HG02623 (cell line): ENCODE data around the gene DDX28.
"Not testable (repeated sequence)": the region's sequence is repeated elsewhere in the genome, so short reads cannot be mapped to it uniquely, and the experiment has no call there.

Source experiments
- ATAC-seq: cut with Tn5 transposase; IDR thresholded peaks from one replicate; pipeline ENCODE4 v1.9.1; 2021; ENCODE audit warnings: moderate library complexity; ENCODE audit not compliant: unreplicated experiment

Gene DDX28

GRCh38 chr16:68037841-68038597, 15.0 kb upstream of the DDX28 start:
- no peak for ATAC-seq

- no peak for ATAC-seq
These were observed 12.2 kb upstream of the DDX28 start for GRCh38 chr16:68035227-68035626.

GRCh38 chr16:68033101-68033500, 10.1 kb upstream of the DDX28 start:
- no peak for ATAC-seq

- no peak for ATAC-seq
These were observed 8.9 kb upstream of the DDX28 start for GRCh38 chr16:68031951-68032350.

GRCh38 chr16:68030108-68030507, 7.1 kb upstream of the DDX28 start:
- ATAC-seq = not testable (repeated sequence)

- ATAC-seq = no peak
These were observed 6.0 kb upstream of the DDX28 start for GRCh38 chr16:68028996-68029395.

- ATAC-seq = no peak
These were observed 729 bp downstream of the DDX28 start for GRCh38 chr16:68022278-68022727.

GRCh38 chr16:68021490-68021889, 1.5 kb downstream of the DDX28 start:
- no peak for ATAC-seq

GRCh38 chr16:68019167-68019680, 3.8 kb downstream of the DDX28 start:
- no peak for ATAC-seq

GRCh38 chr16:68015681-68016080, 7.4 kb downstream of the DDX28 start, which contains the start of gene DPEP2NB:
Gene DPEP2NB (minus strand): TSS chr16:68015911. CDS start chr16:68015770, 141 bp downstream.
- ATAC-seq = no peak

GRCh38 chr16:68013440-68013839, 9.6 kb downstream of the DDX28 start:
- ATAC-seq = no peak

GRCh38 chr16:68009872-68010271, 13.2 kb downstream of the DDX28 start:
- not testable (repeated sequence) for ATAC-seq

- ATAC-seq = no peak
These were observed 13.8 kb downstream of the DDX28 start for GRCh38 chr16:68009157-68009735.

GRCh38 chr16:68005786-68006286, 17.2 kb downstream of the DDX28 start:
- ATAC-seq = no peak

GRCh38 chr16:68005211-68005610, 17.8 kb downstream of the DDX28 start:
- ATAC-seq = no peak

- no peak for ATAC-seq
These were observed 20.0 kb downstream of the DDX28 start for GRCh38 chr16:68003031-68003430.

GRCh38 chr16:68000450-68000849, 22.6 kb downstream of the DDX28 start:
- no peak for ATAC-seq

- no peak for ATAC-seq
These were observed 23.0 kb downstream of the DDX28 start for GRCh38 chr16:67999985-68000384.

GRCh38 chr16:67998779-67999688, 24.0 kb downstream of the DDX28 start, which contains the start of gene DPEP2:
Gene DPEP2 (minus strand): TSS chr16:67999484. CDS start chr16:67993212, 6,272 bp downstream.
- ATAC-seq = not testable (repeated sequence)

GRCh38 chr16:67998231-67998778, 24.7 kb downstream of the DDX28 start:
- not testable (repeated sequence) for ATAC-seq
